Measurements from ENCODE around the gene UBAC2.

UBAC2 gene

GRCh38 chr13:99298056-99298455, 97.4 kb downstream of the UBAC2 start:
- DNase-seq, result no peak

GRCh38 chr13:99299256-99299919, 98.7 kb downstream of the UBAC2 start:
- no peak for DNase-seq

- DNase-seq, result no peak
Measured at GRCh38 chr13:99299920-99300341, 99.3 kb downstream of the UBAC2 start.

GRCh38 chr13:99301056-99301838, 100.6 kb downstream of the UBAC2 start:
- no peak for DNase-seq

GRCh38 chr13:99301913-99302636, 101.4 kb downstream of the UBAC2 start:
- DNase-seq, result no peak

GRCh38 chr13:99302637-99303505, 102.2 kb downstream of the UBAC2 start:
- DNase-seq, result no peak

- DNase-seq, result peak; percentile 54 to 68
Measured at GRCh38 chr13:99303863-99304521, 103.3 kb downstream of the UBAC2 start.

GRCh38 chr13:99304541-99304940, 103.9 kb downstream of the UBAC2 start:
- peak in 1 of 2 donors; percentile 36 for DNase-seq

GRCh38 chr13:99305158-99305557, 104.5 kb downstream of the UBAC2 start:
- DNase-seq, result peak in 1 of 2 donors; percentile 43

- peak in 1 of 2 donors; percentile 46 for DNase-seq
Measured at GRCh38 chr13:99305566-99305965, 104.9 kb downstream of the UBAC2 start.

GRCh38 chr13:99307247-99307646, 106.6 kb downstream of the UBAC2 start, which contains the start of gene GPR183:
Gene GPR183, minus strand, starts transcription at chr13:99307399. Its CDS starts 11,254 bp downstream, at chr13:99296145.
- DNase-seq, result peak; percentile 60 to 86

- DNase-seq, result peak; percentile 46 to 59
Measured at GRCh38 chr13:99307648-99308339, 107.1 kb downstream of the UBAC2 start.

- no peak for DNase-seq
Measured at GRCh38 chr13:99308471-99309087, 107.9 kb downstream of the UBAC2 start.

- no peak for DNase-seq
Measured at GRCh38 chr13:99310382-99311031, 109.9 kb downstream of the UBAC2 start.

GRCh38 chr13:99311137-99311536, 110.5 kb downstream of the UBAC2 start:
- DNase-seq, result peak in 1 of 2 donors; percentile 43

- DNase-seq, result no peak
Measured at GRCh38 chr13:99311748-99312492, 111.3 kb downstream of the UBAC2 start.

- peak in 1 of 2 donors; percentile 79 for DNase-seq
Measured at GRCh38 chr13:99312493-99312883, 111.8 kb downstream of the UBAC2 start.

GRCh38 chr13:99313501-99313900, 112.8 kb downstream of the UBAC2 start:
- DNase-seq, result no peak

GRCh38 chr13:99313941-99314340, 113.3 kb downstream of the UBAC2 start:
- no peak for DNase-seq
